ENCODE results near the gene SH3RF3.

The SH3RF3 gene

DNA sequence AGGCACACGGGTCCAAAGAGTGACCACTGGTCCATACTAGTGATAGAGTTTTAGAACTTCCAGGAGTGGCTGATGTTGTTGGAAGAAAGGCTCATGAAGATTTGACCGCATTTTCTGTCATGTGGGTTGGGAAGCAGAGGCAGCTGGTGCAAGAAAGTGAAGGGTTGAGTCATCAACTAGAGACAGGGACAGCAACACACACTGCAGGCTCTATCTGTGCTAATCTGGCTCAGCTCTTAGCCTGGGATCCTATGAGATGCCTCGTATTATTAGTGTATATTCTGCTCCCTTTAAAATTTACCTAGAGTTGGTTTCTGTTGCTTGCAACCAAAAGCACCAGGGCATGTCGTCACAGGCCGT is 2.5 kb upstream of the SH3RF3 start:
- no peak overlapping the region for H3K4me3 ChIP-seq (replicated peaks; ENCODE audit: low read depth, low read length)
- peak; percentile 75 for DNase-seq (ENCODE audit: low read depth)
- TF ChIP-seq, protein P1, sequence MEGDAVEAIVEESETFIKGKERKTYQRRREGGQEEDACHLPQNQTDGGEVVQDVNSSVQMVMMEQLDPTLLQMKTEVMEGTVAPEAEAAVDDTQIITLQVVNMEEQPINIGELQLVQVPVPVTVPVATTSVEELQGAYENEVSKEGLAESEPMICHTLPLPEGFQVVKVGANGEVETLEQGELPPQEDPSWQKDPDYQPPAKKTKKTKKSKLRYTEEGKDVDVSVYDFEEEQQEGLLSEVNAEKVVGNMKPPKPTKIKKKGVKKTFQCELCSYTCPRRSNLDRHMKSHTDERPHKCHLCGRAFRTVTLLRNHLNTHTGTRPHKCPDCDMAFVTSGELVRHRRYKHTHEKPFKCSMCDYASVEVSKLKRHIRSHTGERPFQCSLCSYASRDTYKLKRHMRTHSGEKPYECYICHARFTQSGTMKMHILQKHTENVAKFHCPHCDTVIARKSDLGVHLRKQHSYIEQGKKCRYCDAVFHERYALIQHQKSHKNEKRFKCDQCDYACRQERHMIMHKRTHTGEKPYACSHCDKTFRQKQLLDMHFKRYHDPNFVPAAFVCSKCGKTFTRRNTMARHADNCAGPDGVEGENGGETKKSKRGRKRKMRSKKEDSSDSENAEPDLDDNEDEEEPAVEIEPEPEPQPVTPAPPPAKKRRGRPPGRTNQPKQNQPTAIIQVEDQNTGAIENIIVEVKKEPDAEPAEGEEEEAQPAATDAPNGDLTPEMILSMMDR (IDR thresholded peaks at IDR 0.05; ENCODE audit: low read length, missing control alignments): no peak

DNA sequence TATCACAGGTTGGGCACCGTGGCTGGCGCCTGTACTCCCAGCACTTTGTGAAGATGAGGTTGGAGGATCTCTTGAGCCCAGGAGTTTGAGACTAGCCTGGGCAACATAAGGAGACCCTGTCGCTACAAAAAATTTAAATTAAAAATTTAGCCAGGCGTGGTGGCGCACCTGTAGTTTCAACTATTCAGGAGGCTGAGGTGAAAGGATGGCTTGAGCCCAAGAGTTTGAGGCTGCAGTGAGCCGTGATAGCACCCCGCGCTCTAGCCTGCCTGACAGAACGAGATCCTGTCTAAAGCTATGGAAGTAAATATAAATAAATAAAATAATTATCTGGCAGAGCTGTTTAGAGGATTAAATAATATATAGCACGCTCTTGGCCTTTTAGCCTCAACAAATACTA is 1.4 kb upstream of the SH3RF3 start:
- no peak overlapping the region for H3K4me3 ChIP-seq (replicated peaks; ENCODE audit: low read depth, low read length)
- DNase-seq (ENCODE audit: low read depth): no peak
- TF ChIP-seq, protein P1 (IDR thresholded peaks at IDR 0.05; ENCODE audit: low read length, missing control alignments): no peak

DNA sequence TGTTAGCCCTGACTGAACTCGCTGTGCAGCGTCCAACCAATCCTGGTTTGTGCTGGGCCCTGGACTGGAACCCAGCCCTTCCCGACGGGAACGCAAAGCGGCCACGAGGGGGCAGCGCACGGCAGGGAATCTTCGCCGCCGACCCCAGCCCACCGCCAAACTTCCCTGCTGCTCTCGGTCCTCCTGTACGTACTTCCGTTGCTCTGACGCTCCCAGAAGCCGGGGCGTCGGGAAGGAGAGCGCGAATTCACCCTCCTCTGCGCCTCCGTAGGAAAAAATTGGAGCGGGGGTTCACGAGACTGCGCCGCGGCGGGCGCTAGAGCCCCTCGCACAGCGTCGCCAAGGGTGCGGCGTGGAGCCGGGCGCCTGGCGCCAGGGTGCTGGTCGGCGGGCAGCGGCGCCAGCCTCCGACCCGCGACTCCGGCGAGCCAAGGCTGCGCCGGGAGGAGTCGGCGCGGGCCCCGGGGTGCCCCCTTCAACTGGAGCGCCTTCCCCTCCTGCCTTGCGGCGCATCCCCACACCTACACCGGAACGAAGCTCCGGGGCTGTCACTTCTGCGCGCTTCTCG is 873 bp upstream of the SH3RF3 start:
- TF ChIP-seq, protein P1 (IDR thresholded peaks at IDR 0.05; ENCODE audit: low read length, missing control alignments): peak; percentile 81
- peak overlapping the region; percentile 75 for H3K4me3 ChIP-seq (replicated peaks; ENCODE audit: low read depth, low read length)
- DNase-seq (ENCODE audit: low read depth): peak; percentile 93

DNA sequence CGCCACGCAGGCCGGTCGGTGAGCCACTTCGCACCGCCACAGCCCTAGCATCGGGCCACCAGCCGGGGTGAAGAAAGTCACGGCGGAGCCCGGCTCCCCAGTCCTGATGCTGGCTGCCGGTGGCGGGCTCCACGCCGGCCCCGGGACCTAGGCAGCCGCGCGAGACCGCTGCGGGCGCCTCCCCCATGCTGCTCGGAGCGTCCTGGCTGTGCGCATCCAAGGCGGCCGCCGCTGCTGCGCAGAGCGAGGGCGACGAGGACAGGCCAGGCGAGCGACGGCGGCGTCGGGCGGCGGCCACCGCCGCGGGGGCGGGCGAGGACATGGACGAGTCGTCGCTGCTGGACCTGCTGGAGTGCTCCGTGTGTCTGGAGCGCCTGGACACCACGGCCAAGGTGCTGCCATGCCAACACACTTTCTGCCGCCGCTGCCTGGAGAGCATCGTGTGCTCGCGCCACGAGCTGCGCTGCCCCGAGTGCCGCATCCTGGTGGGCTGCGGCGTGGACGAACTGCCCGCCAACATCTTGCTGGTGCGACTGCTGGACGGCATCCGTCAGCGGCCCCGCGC is 433 bp downstream of the SH3RF3 start:
- TF ChIP-seq, protein P1 (IDR thresholded peaks at IDR 0.05; ENCODE audit: low read length, missing control alignments): no peak
- DNase-seq (ENCODE audit: low read depth): peak; percentile 38
- H3K4me3 ChIP-seq (replicated peaks; ENCODE audit: low read depth, low read length): peak overlapping the region; percentile 75

DNA sequence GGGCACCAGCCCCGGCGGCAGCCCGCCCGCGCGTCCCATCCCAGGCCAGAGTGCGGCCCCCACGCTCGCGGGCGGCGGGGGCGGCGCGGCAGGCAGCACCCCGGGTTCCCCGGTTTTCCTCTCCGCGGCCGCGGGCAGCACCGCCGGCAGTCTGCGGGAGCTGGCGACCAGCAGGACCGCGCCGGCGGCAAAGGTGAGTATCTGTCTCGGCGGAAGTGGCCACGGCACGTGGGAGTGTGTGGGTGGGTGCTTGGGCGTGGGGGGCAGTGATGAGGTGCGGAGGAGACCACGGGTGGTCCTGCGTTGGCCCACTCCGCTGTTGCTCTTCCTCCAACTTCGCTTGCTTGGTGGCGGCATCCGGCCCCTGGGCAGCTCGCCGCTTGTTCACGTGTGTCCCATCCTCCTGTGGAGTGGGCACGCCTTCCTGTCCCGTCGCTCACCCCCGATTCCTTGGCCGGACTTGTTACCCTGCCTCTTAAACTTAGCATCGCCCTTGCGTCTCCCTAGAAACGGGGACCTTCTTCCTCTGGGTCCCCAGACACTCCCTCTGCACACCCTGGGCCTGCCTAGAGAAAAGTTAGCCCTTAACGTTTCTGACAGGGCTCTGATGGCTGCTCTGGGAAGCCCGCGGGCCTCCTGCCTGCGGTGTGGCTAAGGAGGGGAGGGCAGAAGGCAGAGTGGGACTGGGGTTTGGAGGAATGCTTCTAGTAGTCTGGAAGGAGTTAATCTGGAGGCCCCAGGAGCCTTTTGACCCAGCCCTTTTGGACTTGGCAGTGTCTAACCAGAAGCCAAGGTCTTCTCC is 1.1 kb downstream of the SH3RF3 start:
- TF ChIP-seq, protein P1 (IDR thresholded peaks at IDR 0.05; ENCODE audit: low read length, missing control alignments): no peak
- peak overlapping the region; percentile 75 for H3K4me3 ChIP-seq (replicated peaks; ENCODE audit: low read depth, low read length)
- DNase-seq (ENCODE audit: low read depth): peak; percentile 20

DNA sequence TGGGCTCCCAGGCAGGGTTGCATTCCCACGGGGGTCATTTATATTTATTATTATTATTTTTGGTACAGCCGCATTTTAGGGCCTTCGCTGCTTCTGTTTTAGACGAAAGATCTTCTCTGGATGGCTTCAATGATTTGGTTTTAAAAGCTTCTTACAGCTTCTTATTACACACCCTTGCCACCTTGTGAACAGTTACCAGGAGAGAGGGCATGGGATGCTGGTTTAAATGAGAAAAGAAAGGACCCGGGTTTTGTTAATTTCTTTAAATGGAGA is 1.7 kb downstream of the SH3RF3 start:
- peak overlapping the region; percentile 75 for H3K4me3 ChIP-seq (replicated peaks; ENCODE audit: low read depth, low read length)
- DNase-seq (ENCODE audit: low read depth): no peak

More for the DNA sequence above, 1.7 kb downstream of the SH3RF3 start:
- TF ChIP-seq, protein P1 (IDR thresholded peaks at IDR 0.05; ENCODE audit: low read length, missing control alignments): no peak
